ENCODE measurements around the gene C18orf32. TPM values are rescaled to one million over a fixed set of nuclear protein-coding genes. Genes with fewer than 3 reads are reported as not detected.

C18orf32 gene
- total and polyA plus RNA-seq, 2 donors (not counting 3 experiments of a cell fraction or from before 2014, with no cell fraction given) = 20.4 to 27.4 TPM

DNA sequence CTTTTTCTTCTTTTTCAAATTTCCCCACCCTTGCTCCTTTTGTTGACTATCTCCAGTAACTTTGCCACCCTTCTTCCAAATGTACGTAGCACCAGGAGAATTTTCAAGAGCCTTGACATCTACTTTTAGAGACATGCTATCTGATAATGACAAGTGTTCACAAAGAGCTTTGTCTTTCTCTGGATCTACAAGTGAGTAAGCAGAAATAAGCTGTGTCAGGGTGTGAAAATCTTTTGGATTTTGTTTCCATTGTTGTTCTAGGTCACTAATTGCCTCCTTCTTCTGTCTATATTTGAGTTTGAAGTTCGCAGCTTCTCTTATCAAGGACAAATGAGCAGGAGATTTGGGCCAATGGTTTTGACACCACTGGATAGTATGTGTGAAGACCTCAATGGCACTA, 8.4 kb upstream of the C18orf32 start:
- no peak for DNase-seq (ENCODE audit: low read depth, low spot score)
- H3K27ac ChIP-seq (ENCODE audit: insufficient read depth, low read depth, low read length) = no peak overlapping the region
- no peak for FAIRE-seq
- H4K20me1 ChIP-seq (replicated peaks; ENCODE audit: control insufficient read depth, extremely low read depth, insufficient read depth, low read length) = no peaks in the 10 kb centered on the region
- H2AFZ ChIP-seq (ENCODE audit: low read depth, low read length) = no peak overlapping the region
- no peak overlapping the region for H3K4me2 ChIP-seq (ENCODE audit: insufficient read depth, low read length)
- ChIA-PET CTCF (interaction anchor here (0.9 to 3.6 kb wide), 4 partner anchors 9 to 363 kb away, joined by 3 to 14 read pairs (median 5); no protein-coding TSS in a partner anchor), POLR2A (no interaction called here)
- H3K9ac ChIP-seq (replicated peaks; ENCODE audit: extremely low read depth, insufficient read depth, low read length) = no peak overlapping the region
- no peaks in the 10 kb centered on the region for H3K9me3 ChIP-seq (replicated peaks; ENCODE audit: control insufficient read depth, insufficient read depth, low read length)
- intact Hi-C loops (cut with micrococcal nuclease) = no loop called here
- no peak overlapping the region for H3K4me3 ChIP-seq (replicated peaks in 1 of 3; ENCODE audit: insufficient read depth in 1 of 3, low read depth in 1 of 3, low read length in 3 of 3)
- H3K79me2 ChIP-seq (ENCODE audit: control insufficient read depth, insufficient read depth, low read length) = peaks cover 18% of the 10 kb centered on the region
- peaks cover 17% of the 10 kb centered on the region for H3K4me1 ChIP-seq (ENCODE audit: control insufficient read depth, extremely low read depth, insufficient read depth, low read length)
- dilution Hi-C loops (cut with MboI; ENCODE audit: extremely low pct_ligation_motif_present, low sequenced_read_pairs) = no loop called here
- no peaks in the 10 kb centered on the region for H3K9me1 ChIP-seq (replicated peaks; ENCODE audit: control insufficient read depth, extremely low read depth, insufficient read depth, low read length)
- no TSS peak for BruUV-seq (replicated peaks)
- H3K36me3 ChIP-seq (ENCODE audit: control insufficient read depth in 2 of 2, extremely low read depth in 1 of 2, insufficient read depth in 2 of 2, low read length in 2 of 2) = peaks cover 1 to 3% of the 10 kb centered on the region in 2 experiments
- H3K27me3 ChIP-seq (ENCODE audit: control insufficient read depth in 2 of 2, insufficient read depth in 2 of 2, low read length in 2 of 2) = peaks cover 0 to 2% of the 10 kb centered on the region in 2 experiments
- TF ChIP-seq GATA2 (IDR thresholded peaks at IDR 0.05; ENCODE audit: insufficient read depth, insufficient read length, low read depth, low read length) (no peak), EZH2 (IDR thresholded peaks at IDR 0.05; ENCODE audit: borderline replicate concordance, low read depth, low read length, severe bottlenecking) (no peak), MYC (IDR thresholded peaks at IDR 0.05; ENCODE audit: low read depth, low read length) (no peak), FOS (IDR thresholded peaks at IDR 0.05; ENCODE audit: borderline replicate concordance, insufficient read depth, low read length) (no peak), JUN (IDR thresholded peaks at IDR 0.05; ENCODE audit: borderline replicate concordance, insufficient read depth, insufficient read length, low read depth) (no peak), POLR2AphosphoS5 (IDR thresholded peaks at IDR 0.05; ENCODE audit: insufficient read depth, low read depth, low read length) (no peak)
- TF ChIP-seq, protein P1, sequence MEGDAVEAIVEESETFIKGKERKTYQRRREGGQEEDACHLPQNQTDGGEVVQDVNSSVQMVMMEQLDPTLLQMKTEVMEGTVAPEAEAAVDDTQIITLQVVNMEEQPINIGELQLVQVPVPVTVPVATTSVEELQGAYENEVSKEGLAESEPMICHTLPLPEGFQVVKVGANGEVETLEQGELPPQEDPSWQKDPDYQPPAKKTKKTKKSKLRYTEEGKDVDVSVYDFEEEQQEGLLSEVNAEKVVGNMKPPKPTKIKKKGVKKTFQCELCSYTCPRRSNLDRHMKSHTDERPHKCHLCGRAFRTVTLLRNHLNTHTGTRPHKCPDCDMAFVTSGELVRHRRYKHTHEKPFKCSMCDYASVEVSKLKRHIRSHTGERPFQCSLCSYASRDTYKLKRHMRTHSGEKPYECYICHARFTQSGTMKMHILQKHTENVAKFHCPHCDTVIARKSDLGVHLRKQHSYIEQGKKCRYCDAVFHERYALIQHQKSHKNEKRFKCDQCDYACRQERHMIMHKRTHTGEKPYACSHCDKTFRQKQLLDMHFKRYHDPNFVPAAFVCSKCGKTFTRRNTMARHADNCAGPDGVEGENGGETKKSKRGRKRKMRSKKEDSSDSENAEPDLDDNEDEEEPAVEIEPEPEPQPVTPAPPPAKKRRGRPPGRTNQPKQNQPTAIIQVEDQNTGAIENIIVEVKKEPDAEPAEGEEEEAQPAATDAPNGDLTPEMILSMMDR (IDR thresholded peaks at IDR 0.05; ENCODE audit: extremely low read depth in 1 of 2, insufficient read depth in 1 of 2, low read depth in 1 of 2, low read length in 2 of 2) = no peak

Data from endothelial cell of umbilical vein (primary cell).